Smooth muscle cell (in vitro differentiated cells): ENCODE data around the gene MDFIC. TPM values are rescaled to one million over a fixed set of nuclear protein-coding genes. Genes with fewer than 3 reads are reported as not detected.

ENCODE experiments used
- DNase-seq: peaks from one replicate; lab custom pipeline; 2025; ENCODE audit not compliant: unreplicated experiment; lab: John Stamatoyannopoulos, UW
- H2AFZ ChIP-seq: fragments of 200-600 bp; sonication (generic); 2 replicates; pipeline ENCODE4 v1.6.0; 2016; ENCODE audit warnings: antibody characterized with exemption, low read depth, mild to moderate bottlenecking
- H3F3A ChIP-seq: fragments of 200-600 bp; sonication (generic); 2 replicates; pipeline ENCODE4 v1.6.0; 2017; ENCODE audit warnings: antibody characterized with exemption, low read depth
- H3K27ac ChIP-seq: fragments of 200-600 bp; sonication (generic); 2 replicates; pipeline ENCODE4 v1.5.1; 2016; ENCODE audit warnings: low read depth, mild to moderate bottlenecking
- H3K27me3 ChIP-seq: fragments of 200-600 bp; sonication (generic); 2 replicates; pipeline ENCODE4 v1.6.1; 2016; ENCODE audit warnings: low read depth, mild to moderate bottlenecking
- H3K36me3 ChIP-seq: fragments of 200-600 bp; sonication (generic); 2 replicates; pipeline ENCODE4 v1.5.1; 2016; ENCODE audit warnings: low read depth
- H3K4me1 ChIP-seq: fragments of 200-600 bp; sonication (generic); 2 replicates; pipeline ENCODE4 v1.5.1; 2016; ENCODE audit warnings: low read depth
- H3K4me2 ChIP-seq: fragments of 200-600 bp; sonication (generic); 2 replicates; pipeline ENCODE4 v1.6.0; 2016; ENCODE audit warnings: mild to moderate bottlenecking
- H3K4me3 ChIP-seq: fragments of 200-600 bp; sonication (generic); 2 replicates; pipeline ENCODE4 v1.5.1; 2016; ENCODE audit warnings: mild to moderate bottlenecking
- H3K79me2 ChIP-seq: fragments of 200-600 bp; sonication (generic); 2 replicates; pipeline ENCODE4 v1.6.0; 2016; ENCODE audit warnings: low read depth, mild to moderate bottlenecking
- H3K9ac ChIP-seq: fragments of 200-600 bp; sonication (generic); 2 replicates; pipeline ENCODE4 v1.6.0; 2016; ENCODE audit warnings: low read depth
- H3K9me3 ChIP-seq: fragments of 200-600 bp; sonication (generic); replicated peaks from 2 replicates; pipeline ENCODE4 v1.5.1; 2016; ENCODE audit warnings: low read depth
- H4K20me1 ChIP-seq: fragments of 200-600 bp; sonication (generic); 2 replicates; pipeline ENCODE4 v1.6.0; 2016; ENCODE audit warnings: low read depth
- WGBS: methylation state at CpG from one replicate; pipeline ENCODE4 v1.1.7; 2016; ENCODE audit warnings: low lambda C conversion rate; 5-methylcytosine and 5-hydroxymethylcytosine counted together
- polyA plus RNA-seq: library from polyadenylated mRNA; unstranded; fragments of >200 nt; fragmentation: Nextera tagmentation; extraction: Ambion mirVana; gene quantifications from 2 replicates; pipeline ENCODE4 v1.2.1, GENCODE V29; 2016
- total RNA-seq: library from RNA; depleted of rRNA; stranded (reverse); fragments of >200 nt; gene quantifications from 2 replicates; pipeline ENCODE4 v1.2.3, GENCODE V29; 2014
- TF ChIP-seq, protein P1 (sequence below): fragments of 200-600 bp; sonication (generic); IDR thresholded peaks from 2 replicates; pipeline ENCODE4 v1.5.1; 2017; ENCODE audit warnings: borderline replicate concordance, mild to moderate bottlenecking, antibody characterized with exemption; ENCODE audit not compliant: insufficient read depth, poor library complexity, severe bottlenecking

MDFIC gene
- total and polyA plus RNA-seq, 2 experiments from 2014 or later: 17.5 to 37.0 TPM

- H3F3A ChIP-seq: no peaks in the 10 kb centered on the region
- H3K36me3 ChIP-seq: no peaks in the 10 kb centered on the region
- H3K4me3 ChIP-seq: no peak overlapping the region
- H3K79me2 ChIP-seq: no peaks in the 10 kb centered on the region
- TF ChIP-seq, protein P1, sequence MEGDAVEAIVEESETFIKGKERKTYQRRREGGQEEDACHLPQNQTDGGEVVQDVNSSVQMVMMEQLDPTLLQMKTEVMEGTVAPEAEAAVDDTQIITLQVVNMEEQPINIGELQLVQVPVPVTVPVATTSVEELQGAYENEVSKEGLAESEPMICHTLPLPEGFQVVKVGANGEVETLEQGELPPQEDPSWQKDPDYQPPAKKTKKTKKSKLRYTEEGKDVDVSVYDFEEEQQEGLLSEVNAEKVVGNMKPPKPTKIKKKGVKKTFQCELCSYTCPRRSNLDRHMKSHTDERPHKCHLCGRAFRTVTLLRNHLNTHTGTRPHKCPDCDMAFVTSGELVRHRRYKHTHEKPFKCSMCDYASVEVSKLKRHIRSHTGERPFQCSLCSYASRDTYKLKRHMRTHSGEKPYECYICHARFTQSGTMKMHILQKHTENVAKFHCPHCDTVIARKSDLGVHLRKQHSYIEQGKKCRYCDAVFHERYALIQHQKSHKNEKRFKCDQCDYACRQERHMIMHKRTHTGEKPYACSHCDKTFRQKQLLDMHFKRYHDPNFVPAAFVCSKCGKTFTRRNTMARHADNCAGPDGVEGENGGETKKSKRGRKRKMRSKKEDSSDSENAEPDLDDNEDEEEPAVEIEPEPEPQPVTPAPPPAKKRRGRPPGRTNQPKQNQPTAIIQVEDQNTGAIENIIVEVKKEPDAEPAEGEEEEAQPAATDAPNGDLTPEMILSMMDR: no peak
- no peaks in the 10 kb centered on the region for H3K9me3 ChIP-seq
- H4K20me1 ChIP-seq: no peaks in the 10 kb centered on the region
- no peak overlapping the region for H2AFZ ChIP-seq
- no peak for DNase-seq
- H3K4me1 ChIP-seq: no peaks in the 10 kb centered on the region
- H3K9ac ChIP-seq: no peak overlapping the region
- no peaks in the 10 kb centered on the region for H3K27me3 ChIP-seq
- H3K27ac ChIP-seq: no peak overlapping the region
- H3K4me2 ChIP-seq: no peak overlapping the region
These were observed 137.4 kb downstream of the MDFIC start for GRCh38 chr7:115059321-115059720.

DNA sequence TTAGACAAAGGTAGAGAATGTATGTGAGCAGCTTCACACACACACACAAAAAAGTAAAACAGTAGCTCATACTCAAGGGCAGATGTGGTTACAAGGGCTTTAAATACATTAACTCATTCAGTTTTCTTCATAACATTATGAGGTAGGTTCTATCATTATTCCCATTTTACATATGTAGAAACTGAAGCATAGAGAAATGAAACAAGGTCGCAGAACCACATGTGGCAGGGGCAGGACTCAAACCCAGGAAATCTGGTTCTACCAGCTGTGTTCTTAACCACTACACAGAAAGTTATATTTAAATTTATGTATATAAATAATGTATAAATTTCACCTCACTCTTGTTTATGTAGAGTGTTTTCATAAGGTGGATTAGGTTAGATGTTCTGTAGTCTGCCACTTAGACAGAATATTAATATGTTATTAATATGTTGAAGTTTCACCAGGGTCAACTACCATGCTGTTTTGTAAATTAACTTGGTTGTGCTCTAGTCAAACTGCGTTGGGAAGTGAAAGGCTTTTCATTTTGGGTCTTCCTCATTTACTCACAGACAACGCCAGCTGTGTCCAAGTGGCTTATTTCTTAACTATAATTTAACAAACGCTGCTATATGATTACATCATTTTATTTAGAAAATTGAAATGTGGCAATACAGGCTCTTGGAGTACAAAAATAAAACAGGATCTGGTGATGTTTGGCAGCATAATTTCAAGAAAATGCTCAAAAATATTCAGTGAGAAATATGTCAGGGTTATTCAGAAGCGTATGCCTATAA is 138.4 kb downstream of the MDFIC start:
- H2AFZ ChIP-seq: no peak overlapping the region
- no peaks in the 10 kb centered on the region for H3F3A ChIP-seq
- H3K27ac ChIP-seq: no peak overlapping the region
- no peaks in the 10 kb centered on the region for H4K20me1 ChIP-seq
- TF ChIP-seq, protein P1: no peak
- H3K4me3 ChIP-seq: no peak overlapping the region
- H3K4me2 ChIP-seq: no peak overlapping the region
- WGBS: 95% methylated on average over 5 of the region's 5 CpGs
- H3K79me2 ChIP-seq: no peaks in the 10 kb centered on the region
- H3K4me1 ChIP-seq: no peaks in the 10 kb centered on the region
- no peaks in the 10 kb centered on the region for H3K27me3 ChIP-seq
- DNase-seq: no peak
- H3K36me3 ChIP-seq: no peaks in the 10 kb centered on the region
- no peak overlapping the region for H3K9ac ChIP-seq
- no peaks in the 10 kb centered on the region for H3K9me3 ChIP-seq

DNA sequence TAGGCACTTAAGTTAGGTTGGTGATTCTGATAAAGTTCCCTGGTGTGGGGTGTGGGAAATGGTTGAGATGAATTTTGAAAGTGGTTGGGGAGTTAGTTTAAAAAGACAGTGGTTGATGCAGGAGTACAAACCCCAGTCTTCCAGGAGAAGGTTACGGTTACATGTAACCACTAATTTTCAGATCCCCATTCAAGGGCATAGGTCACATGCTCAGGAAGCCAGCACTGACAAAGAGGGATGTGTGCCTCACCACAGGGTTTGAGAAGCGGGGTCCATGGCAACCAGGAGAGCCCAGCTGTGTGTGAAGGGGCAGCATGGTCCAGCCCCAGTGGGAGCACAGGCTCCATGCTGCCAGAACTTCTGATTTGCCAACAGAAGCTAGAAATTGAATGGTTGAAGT is 144.2 kb downstream of the MDFIC start:
- H3K4me2 ChIP-seq: no peak overlapping the region
- TF ChIP-seq, protein P1: no peak

DNA sequence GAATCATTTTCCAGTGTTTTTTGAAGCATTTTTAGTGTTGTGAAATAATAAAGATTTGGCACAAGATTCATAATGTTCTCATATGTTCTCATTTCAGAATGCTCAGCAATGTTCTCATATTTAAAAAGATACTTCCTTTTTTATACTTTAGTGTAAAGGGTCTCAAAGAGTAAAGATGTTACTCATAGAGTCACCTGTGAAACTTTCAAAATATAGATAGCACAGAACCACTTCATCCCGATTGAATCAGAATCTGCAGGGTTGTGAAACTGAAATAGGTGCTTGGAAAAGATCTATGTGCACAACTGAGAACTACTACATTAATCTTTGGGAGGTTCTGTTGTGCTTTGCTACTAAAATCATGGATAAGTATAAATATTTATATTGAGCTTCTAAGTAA is 144.7 kb downstream of the MDFIC start:
- TF ChIP-seq, protein P1: no peak
- Histone ChIP-seq H3K4me1 (no peaks in the 10 kb centered on the region), H3K79me2 (no peaks in the 10 kb centered on the region), H3K27me3 (no peaks in the 10 kb centered on the region), H3K9ac (no peak overlapping the region), H2AFZ (no peak overlapping the region), H3K27ac (no peak overlapping the region), H3K4me3 (no peak overlapping the region), H3K36me3 (no peaks in the 10 kb centered on the region), H4K20me1 (no peaks in the 10 kb centered on the region), H3K9me3 (no peaks in the 10 kb centered on the region), H3F3A (no peaks in the 10 kb centered on the region), H3K4me2 (no peak overlapping the region)
- DNase-seq: no peak
- 88% methylated on average over 1 of the region's 1 CpG for WGBS

More for the DNA sequence above, 144.2 kb downstream of the MDFIC start:
- no peaks in the 10 kb centered on the region for H3K79me2 ChIP-seq
- 94% methylated on average over 2 of the region's 2 CpGs for WGBS
- no peaks in the 10 kb centered on the region for H3K4me1 ChIP-seq
- H3F3A ChIP-seq: no peaks in the 10 kb centered on the region
- H3K27ac ChIP-seq: no peak overlapping the region
- H3K9me3 ChIP-seq: no peaks in the 10 kb centered on the region
- no peak overlapping the region for H3K9ac ChIP-seq
- H4K20me1 ChIP-seq: no peaks in the 10 kb centered on the region
- no peaks in the 10 kb centered on the region for H3K27me3 ChIP-seq
- no peak for DNase-seq
- H2AFZ ChIP-seq: no peak overlapping the region
- no peak overlapping the region for H3K4me3 ChIP-seq
- no peaks in the 10 kb centered on the region for H3K36me3 ChIP-seq
